OCI-M2 (cell line): ENCODE data around the gene ST7.
"Not testable (repeated sequence)": the region's sequence is repeated elsewhere in the genome, so short reads cannot be mapped to it uniquely, and the experiment has no call there.

Source experiments
- DNase-seq: peaks from one replicate; lab custom pipeline; 2025; ENCODE audit not compliant: unreplicated experiment; lab: John Stamatoyannopoulos, UW

The ST7 gene

GRCh38 chr7:117021366-117021765 lies 68.1 kb downstream of the ST7 start:
- no peak for DNase-seq

- DNase-seq, result no peak
These were observed 68.7 kb downstream of the ST7 start for GRCh38 chr7:117021986-117022385.

GRCh38 chr7:117023325-117023854 lies 70.1 kb downstream of the ST7 start:
- no peak for DNase-seq

GRCh38 chr7:117024811-117025210 lies 71.5 kb downstream of the ST7 start:
- DNase-seq, result no peak

GRCh38 chr7:117025891-117026290 lies 72.6 kb downstream of the ST7 start:
- no peak for DNase-seq

GRCh38 chr7:117030346-117030745 lies 77.0 kb downstream of the ST7 start:
- not testable (repeated sequence) for DNase-seq

GRCh38 chr7:117030793-117031192 lies 77.5 kb downstream of the ST7 start:
- not testable (repeated sequence) for DNase-seq

- DNase-seq, result no peak
These were observed 79.5 kb downstream of the ST7 start for GRCh38 chr7:117032810-117033209.

- DNase-seq, result no peak
These were observed 81.7 kb downstream of the ST7 start for GRCh38 chr7:117034851-117035464.

GRCh38 chr7:117035465-117035862 lies 82.2 kb downstream of the ST7 start:
- DNase-seq, result no peak

GRCh38 chr7:117036053-117036669 lies 82.9 kb downstream of the ST7 start:
- DNase-seq, result no peak

GRCh38 chr7:117036836-117037235 lies 83.5 kb downstream of the ST7 start:
- DNase-seq, result no peak

- DNase-seq, result no peak
These were observed 85.1 kb downstream of the ST7 start for GRCh38 chr7:117038408-117038807.

- DNase-seq, result no peak
These were observed 87.7 kb downstream of the ST7 start for GRCh38 chr7:117041007-117041406.

GRCh38 chr7:117041822-117042221 lies 88.5 kb downstream of the ST7 start:
- DNase-seq, result no peak

- no peak for DNase-seq
These were observed 90.0 kb downstream of the ST7 start for GRCh38 chr7:117043108-117043825.

GRCh38 chr7:117044664-117045063 lies 91.4 kb downstream of the ST7 start:
- DNase-seq, result no peak

GRCh38 chr7:117045927-117046710 lies 92.8 kb downstream of the ST7 start:
- no peak for DNase-seq

- DNase-seq, result no peak
These were observed 94.2 kb downstream of the ST7 start for GRCh38 chr7:117047496-117047895.

GRCh38 chr7:117048114-117048866 lies 95.0 kb downstream of the ST7 start:
- no peak for DNase-seq

GRCh38 chr7:117048882-117049281 lies 95.6 kb downstream of the ST7 start:
- no peak for DNase-seq
